ENCODE results near the gene KLRG1.

Gene KLRG1

DNA sequence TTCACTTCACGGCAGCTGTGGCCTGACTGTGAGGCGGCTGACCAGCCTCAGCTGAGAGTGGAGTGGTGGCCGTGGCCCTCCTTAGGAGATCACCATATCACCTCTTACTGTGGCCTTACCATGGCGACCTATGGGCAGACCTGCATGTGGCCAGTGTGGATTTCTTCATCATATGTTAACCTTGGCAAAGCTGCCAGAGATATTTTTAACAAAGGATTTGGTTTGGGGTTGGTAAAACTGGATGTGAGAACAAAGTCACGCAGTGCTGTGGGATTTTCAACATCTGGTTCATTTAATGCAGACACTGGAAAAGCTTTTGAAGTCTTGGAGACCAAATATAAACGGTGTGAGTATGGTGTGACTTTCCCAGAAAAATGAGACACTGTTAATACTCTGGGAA is 46.9 kb downstream of the KLRG1 start:
- H3K4me2 ChIP-seq (ENCODE audit: low read depth, low read length, poor library complexity, severe bottlenecking): no peak overlapping the region
- H3K27me3 ChIP-seq (ENCODE audit: low read length): no peaks in the 10 kb centered on the region
- no peaks in the 10 kb centered on the region for H3K9me3 ChIP-seq (ENCODE audit: insufficient read depth, low read length)
- H3K79me2 ChIP-seq (ENCODE audit: insufficient read depth, low read length): no peaks in the 10 kb centered on the region
- no peaks in the 10 kb centered on the region for H3F3A ChIP-seq (ENCODE audit: insufficient read depth)
- TF ChIP-seq, protein P1, sequence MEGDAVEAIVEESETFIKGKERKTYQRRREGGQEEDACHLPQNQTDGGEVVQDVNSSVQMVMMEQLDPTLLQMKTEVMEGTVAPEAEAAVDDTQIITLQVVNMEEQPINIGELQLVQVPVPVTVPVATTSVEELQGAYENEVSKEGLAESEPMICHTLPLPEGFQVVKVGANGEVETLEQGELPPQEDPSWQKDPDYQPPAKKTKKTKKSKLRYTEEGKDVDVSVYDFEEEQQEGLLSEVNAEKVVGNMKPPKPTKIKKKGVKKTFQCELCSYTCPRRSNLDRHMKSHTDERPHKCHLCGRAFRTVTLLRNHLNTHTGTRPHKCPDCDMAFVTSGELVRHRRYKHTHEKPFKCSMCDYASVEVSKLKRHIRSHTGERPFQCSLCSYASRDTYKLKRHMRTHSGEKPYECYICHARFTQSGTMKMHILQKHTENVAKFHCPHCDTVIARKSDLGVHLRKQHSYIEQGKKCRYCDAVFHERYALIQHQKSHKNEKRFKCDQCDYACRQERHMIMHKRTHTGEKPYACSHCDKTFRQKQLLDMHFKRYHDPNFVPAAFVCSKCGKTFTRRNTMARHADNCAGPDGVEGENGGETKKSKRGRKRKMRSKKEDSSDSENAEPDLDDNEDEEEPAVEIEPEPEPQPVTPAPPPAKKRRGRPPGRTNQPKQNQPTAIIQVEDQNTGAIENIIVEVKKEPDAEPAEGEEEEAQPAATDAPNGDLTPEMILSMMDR (IDR thresholded peaks at IDR 0.05; ENCODE audit: insufficient read depth, low read length, poor library complexity, severe bottlenecking): no peak
- TF ChIP-seq EZH2phosphoT487 (conservative IDR thresholded peaks at IDR 0.05; ENCODE audit: low read length): no peak
- H3K4me3 ChIP-seq (ENCODE audit: insufficient read depth, low read length, poor library complexity, severe bottlenecking): no peak overlapping the region
- no peak overlapping the region for H2AFZ ChIP-seq (ENCODE audit: low read depth, low read length, severe bottlenecking)
- no peaks in the 10 kb centered on the region for H3K9me2 ChIP-seq (replicated peaks; ENCODE audit: insufficient read depth, low read length)
- no peaks in the 10 kb centered on the region for H4K20me1 ChIP-seq (ENCODE audit: low read depth, low read length)
- no peak overlapping the region for H3K9ac ChIP-seq (ENCODE audit: low read length)
- no peak overlapping the region for H3K27ac ChIP-seq (ENCODE audit: low read depth, low read length)
- no peaks in the 10 kb centered on the region for H3K36me3 ChIP-seq (ENCODE audit: low read length)

GRCh38 chr12:9037431-9037830 is 48.1 kb downstream of the KLRG1 start:
- no peaks in the 10 kb centered on the region for H3K27me3 ChIP-seq (ENCODE audit: low read length)
- H3K9ac ChIP-seq (ENCODE audit: low read length): no peak overlapping the region
- no peaks in the 10 kb centered on the region for H3K79me2 ChIP-seq (ENCODE audit: insufficient read depth, low read length)
- H3K36me3 ChIP-seq (ENCODE audit: low read length): no peaks in the 10 kb centered on the region
- H3K4me2 ChIP-seq (ENCODE audit: low read depth, low read length, poor library complexity, severe bottlenecking): no peak overlapping the region
- TF ChIP-seq, protein P1 (IDR thresholded peaks at IDR 0.05; ENCODE audit: insufficient read depth, low read length, poor library complexity, severe bottlenecking): no peak
- no peak for TF ChIP-seq EZH2phosphoT487 (conservative IDR thresholded peaks at IDR 0.05; ENCODE audit: low read length)
- H3K9me2 ChIP-seq (replicated peaks; ENCODE audit: insufficient read depth, low read length): no peaks in the 10 kb centered on the region
- H3K27ac ChIP-seq (ENCODE audit: low read depth, low read length): no peak overlapping the region
- no peaks in the 10 kb centered on the region for H3F3A ChIP-seq (ENCODE audit: insufficient read depth)
- no peaks in the 10 kb centered on the region for H4K20me1 ChIP-seq (ENCODE audit: low read depth, low read length)
- no peak overlapping the region for H3K4me3 ChIP-seq (ENCODE audit: insufficient read depth, low read length, poor library complexity, severe bottlenecking)
- H3K9me3 ChIP-seq (ENCODE audit: insufficient read depth, low read length): no peaks in the 10 kb centered on the region
- H2AFZ ChIP-seq (ENCODE audit: low read depth, low read length, severe bottlenecking): no peak overlapping the region

GRCh38 chr12:9039397-9039977 is 50.1 kb downstream of the KLRG1 start:
- H3K9me2 ChIP-seq (replicated peaks; ENCODE audit: insufficient read depth, low read length): no peaks in the 10 kb centered on the region
- TF ChIP-seq EZH2phosphoT487 (conservative IDR thresholded peaks at IDR 0.05; ENCODE audit: low read length): no peak
- TF ChIP-seq, protein P1 (IDR thresholded peaks at IDR 0.05; ENCODE audit: insufficient read depth, low read length, poor library complexity, severe bottlenecking): peak; percentile 43
- no peak overlapping the region for H3K27ac ChIP-seq (ENCODE audit: low read depth, low read length)
- H3K4me3 ChIP-seq (ENCODE audit: insufficient read depth, low read length, poor library complexity, severe bottlenecking): no peak overlapping the region
- H3K79me2 ChIP-seq (ENCODE audit: insufficient read depth, low read length): no peaks in the 10 kb centered on the region
- no peak overlapping the region for H2AFZ ChIP-seq (ENCODE audit: low read depth, low read length, severe bottlenecking)
- H4K20me1 ChIP-seq (ENCODE audit: low read depth, low read length): no peaks in the 10 kb centered on the region
- H3K9ac ChIP-seq (ENCODE audit: low read length): no peak overlapping the region
- no peaks in the 10 kb centered on the region for H3K27me3 ChIP-seq (ENCODE audit: low read length)
- H3K9me3 ChIP-seq (ENCODE audit: insufficient read depth, low read length): no peaks in the 10 kb centered on the region
- no peak overlapping the region for H3K4me2 ChIP-seq (ENCODE audit: low read depth, low read length, poor library complexity, severe bottlenecking)
- H3K36me3 ChIP-seq (ENCODE audit: low read length): no peaks in the 10 kb centered on the region
- no peaks in the 10 kb centered on the region for H3F3A ChIP-seq (ENCODE audit: insufficient read depth)
